IMR-90 (cell line): ENCODE measurements around the gene IQCE. TPM values are rescaled to one million over a fixed set of nuclear protein-coding genes. Genes with fewer than 3 reads are reported as not detected.

Experiments
- ATAC-seq: fragments of 200-7000 bp; cut with Tn5 transposase; 2 replicates; pipeline ENCODE4 v1.9.1; 2020; ENCODE audit warnings: low read depth, mild to moderate bottlenecking, moderate library complexity
- BruUV-seq: library from RNA; stranded (reverse); fragments of 400-500 nt; replicated peaks from 2 replicates; lab custom pipeline; 2021; lab: Mats Ljungman, UMichigan
- CTCF ChIA-PET: fragments of 300-600 bp; formaldehyde crosslinking; extraction: SDS; loops from one replicate; lab custom pipeline; 2021; ENCODE audit warnings: antibody characterized with exemption; lab: Yijun Ruan, JAX
- POLR2A ChIA-PET: fragments of 300-600 bp; sonication (Branson Sonifier 250); formaldehyde crosslinking; loops from one replicate; lab custom pipeline; 2022; ENCODE audit warnings: antibody characterized with exemption; ENCODE audit not compliant: unreplicated experiment; lab: Charles Lee
- DNase-seq: peaks from one replicate; pipeline ENCODE4 v3.0.0; 2013
- H2AFZ ChIP-seq: replicated peaks from 2 replicates; pipeline ENCODE3; 2013; ENCODE audit warnings: low read length, mild to moderate bottlenecking; ENCODE audit not compliant: poor library complexity
- H2AK5ac ChIP-seq: 2 replicates; pipeline ENCODE4 v1.6.1; 2013; ENCODE audit warnings: low read depth, low read length, inconsistent platforms
- H2AK9ac ChIP-seq: replicated peaks from 2 replicates; pipeline ENCODE3; 2013; ENCODE audit warnings: mild to moderate bottlenecking, low read depth, low read length, moderate library complexity; ENCODE audit not compliant: poor library complexity
- H2BK120ac ChIP-seq: 2 replicates; pipeline ENCODE4 v1.6.1; 2013; ENCODE audit warnings: low read depth, low read length, inconsistent platforms
- H2BK15ac ChIP-seq: 3 replicates; pipeline ENCODE4 v1.6.1; 2013; ENCODE audit warnings: low read depth, low read length, inconsistent platforms
- H2BK20ac ChIP-seq: 2 replicates; pipeline ENCODE4 v1.6.1; 2013; ENCODE audit warnings: low read depth, mild to moderate bottlenecking, inconsistent platforms, low read length, moderate library complexity
- H2BK5ac ChIP-seq: 2 replicates; pipeline ENCODE4 v1.6.1; 2013; ENCODE audit warnings: mild to moderate bottlenecking, low read depth, low read length, inconsistent platforms; ENCODE audit not compliant: poor library complexity, severe bottlenecking
- H3K14ac ChIP-seq: replicated peaks from 2 replicates; pipeline ENCODE4 v1.6.1; 2013; ENCODE audit warnings: low read depth, low read length, inconsistent platforms
- H3K18ac ChIP-seq: 2 replicates; pipeline ENCODE4 v1.6.1; 2013; ENCODE audit warnings: low read depth, low read length, control low read depth
- H3K23ac ChIP-seq: 2 replicates; pipeline ENCODE4 v1.6.1; 2013; ENCODE audit warnings: low read depth, low read length, inconsistent platforms
- H3K27ac ChIP-seq: 2 replicates; pipeline ENCODE4 v1.5.1; 2013; ENCODE audit warnings: mild to moderate bottlenecking, control low read depth, low read length; ENCODE audit not compliant: insufficient read depth
- H3K27me3 ChIP-seq: 2 replicates; pipeline ENCODE4 v1.6.1; 2013; ENCODE audit warnings: low read length; ENCODE audit not compliant: control insufficient read depth, insufficient read depth
- H3K36me3 ChIP-seq: 2 replicates; pipeline ENCODE4 v1.6.1; 2013; ENCODE audit warnings: low read length, mixed read lengths; ENCODE audit not compliant: control insufficient read depth, insufficient read depth
- H3K4ac ChIP-seq: 2 replicates; pipeline ENCODE4 v1.6.1; 2013; ENCODE audit warnings: low read depth, low read length, inconsistent platforms
- H3K4me1 ChIP-seq: 2 replicates; pipeline ENCODE4 v1.6.1; 2013; ENCODE audit warnings: low read length, mixed read lengths; ENCODE audit not compliant: control insufficient read depth, insufficient read depth
- H3K4me2 ChIP-seq: 2 replicates; pipeline ENCODE4 v1.6.1; 2013; ENCODE audit warnings: low read depth, mild to moderate bottlenecking, control low read depth, low read length, moderate library complexity
- H3K4me3 ChIP-seq: 2 replicates; pipeline ENCODE4 v1.5.1; 2013; ENCODE audit warnings: low read depth, mild to moderate bottlenecking, control low read depth, low read length, moderate library complexity; ENCODE audit not compliant: insufficient read depth
- H3K56ac ChIP-seq: 2 replicates; pipeline ENCODE4 v1.6.1; 2013; ENCODE audit warnings: low read length, inconsistent platforms; ENCODE audit not compliant: insufficient read depth; ENCODE audit errors: extremely low read depth
- H3K79me1 ChIP-seq, 2 experiments: 2 replicates each; pipeline ENCODE4 v1.6.1; 2013; ENCODE audit warnings: low read length in 2 of 2, inconsistent platforms in 1 of 2, low read depth in 1 of 2
- H3K9ac ChIP-seq: 2 replicates; pipeline ENCODE4 v1.6.1; 2013; ENCODE audit warnings: low read depth, low read length, control low read depth
- H3K9me1 ChIP-seq: 2 replicates; pipeline ENCODE4 v1.6.1; 2013; ENCODE audit warnings: low read length, inconsistent platforms; ENCODE audit not compliant: insufficient read depth
- H3K9me3 ChIP-seq: 2 replicates; pipeline ENCODE4 v1.6.1; 2013; ENCODE audit warnings: low read length; ENCODE audit not compliant: control insufficient read depth, insufficient read depth
- H4K20me1 ChIP-seq: 2 replicates; pipeline ENCODE4 v1.6.1; 2013; ENCODE audit warnings: low read length, inconsistent platforms; ENCODE audit not compliant: insufficient read depth
- H4K5ac ChIP-seq: 2 replicates; pipeline ENCODE4 v1.6.1; 2013; ENCODE audit warnings: mild to moderate bottlenecking, low read depth, low read length, control low read depth
- H4K8ac ChIP-seq, 2 experiments: 2 replicates each; pipeline ENCODE4 v1.6.1; 2013; ENCODE audit warnings: low read depth in 2 of 2, low read length in 2 of 2, control low read depth in 1 of 2, inconsistent platforms in 1 of 2
- H4K91ac ChIP-seq: 2 replicates; pipeline ENCODE4 v1.6.1; 2013; ENCODE audit warnings: low read depth, low read length, inconsistent platforms; ENCODE audit not compliant: insufficient read depth
- MAZ ChIP-seq: IDR thresholded peaks from 2 replicates; pipeline ENCODE4 v1.6.1; 2012; ENCODE audit warnings: low read depth, mild to moderate bottlenecking, low read length, improper control_type of control experiment, moderate library complexity, borderline replicate concordance
- MXI1 ChIP-seq: IDR thresholded peaks from 2 replicates; pipeline ENCODE4 v1.6.1; 2012; ENCODE audit warnings: low read depth, mild to moderate bottlenecking, low read length, moderate library complexity, borderline replicate concordance
- POLR2A ChIP-seq: IDR thresholded peaks from 2 replicates; pipeline ENCODE4 v1.6.1; 2012; ENCODE audit warnings: mild to moderate bottlenecking, low read depth, low read length
- RCOR1 ChIP-seq: IDR thresholded peaks from 2 replicates; pipeline ENCODE4 v1.6.1; 2012; ENCODE audit warnings: mild to moderate bottlenecking, low read length, improper control_type of control experiment; ENCODE audit not compliant: insufficient replicate concordance
- RFX5 ChIP-seq: IDR thresholded peaks from 2 replicates; pipeline ENCODE4 v1.8.0; 2012; ENCODE audit warnings: low read depth, mild to moderate bottlenecking, low read length, moderate library complexity
- WGBS, 2 experiments: methylation state at CpG; one replicate each; pipeline versions ENCODE4 v1.1.5 to v1.1.7; 2013; ENCODE audit warnings: missing lambda C conversion rate in 2 of 2; ENCODE audit not compliant: insufficient read length in 1 of 2; ENCODE audit errors: extremely low coverage in 2 of 2; 5-methylcytosine and 5-hydroxymethylcytosine counted together
- dilution Hi-C: fragments of 300-500 bp; cut with HindIII; formaldehyde crosslinking; loops from one replicate; pipeline ENCODE4 v1.14.3; 2018; ENCODE audit warnings: low sequenced_read_pairs; ENCODE audit not compliant: unreplicated experiment
- in situ Hi-C: fragments of 300-500 bp; cut with MboI; formaldehyde crosslinking; loops from 3 replicates; pipeline ENCODE4 v1.14.3; 2019; ENCODE audit warnings: low sequenced_read_pairs, inconsistent platforms, mixed read lengths
- intact Hi-C: fragments of 100-400 bp; cut with micrococcal nuclease; formaldehyde crosslinking; loops from 2 replicates; pipeline ENCODE4 v1.10.0; 2022
- polyA plus RNA-seq, 3 experiments: library from polyadenylated mRNA; depleted of rRNA; stranded (reverse); fragments of >200 nt; gene quantifications; 2 replicates each; pipeline ENCODE4 v1.2.3, GENCODE V29; 2012; ENCODE audit warnings: low replicate concordance in 1 of 3
- total RNA-seq: library from RNA; depleted of rRNA; stranded (reverse); fragments of >200 nt; gene quantifications from 2 replicates; pipeline ENCODE4 v1.2.3, GENCODE V29; 2012
- TF ChIP-seq, protein P1 (sequence below): conservative IDR thresholded peaks from 2 replicates; pipeline ENCODE4 v1.5.1; 2012; ENCODE audit warnings: mild to moderate bottlenecking, low read depth, low read length, improper control_type of control experiment

Gene IQCE
- total and polyA plus RNA-seq, 2 of the 4 experiments (the other 2 are of a cell fraction): 5.0 to 6.3 TPM

DNA sequence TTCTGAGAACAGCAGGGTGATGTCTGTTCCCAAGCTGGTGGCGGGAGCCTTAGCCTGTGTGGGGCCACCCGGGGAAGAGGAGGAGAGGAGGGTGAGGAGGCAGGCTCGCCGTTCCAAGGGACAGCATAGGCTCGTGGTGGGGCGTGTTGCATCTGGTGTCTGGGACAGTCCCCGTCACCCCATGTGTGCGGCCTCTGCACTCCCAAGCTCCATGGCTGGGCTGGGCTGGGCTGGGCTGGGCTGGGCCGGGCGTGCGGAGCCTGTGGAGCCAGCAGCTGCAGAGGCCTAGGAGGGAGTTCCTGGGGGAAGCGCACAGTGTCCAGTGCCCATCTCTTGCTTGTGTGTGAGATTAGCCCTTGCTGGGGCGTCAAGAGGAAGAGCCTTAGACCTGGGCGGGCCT, 52.1 kb downstream of the IQCE start:
- Histone ChIP-seq H3K9me3 (no peaks in the 10 kb centered on the region), H3K4me2 (no peak overlapping the region), H3K14ac (no peak overlapping the region), H3K4ac (no peak overlapping the region), H2AK5ac (no peak overlapping the region), H4K91ac (no peak overlapping the region), H2AK9ac (no peak overlapping the region), H2BK15ac (no peak overlapping the region), H2BK120ac (no peak overlapping the region), H3K18ac (no peak overlapping the region), H3K23ac (no peak overlapping the region), H3K27ac (no peak overlapping the region), H3K4me1 (peaks cover 7% of the 10 kb centered on the region; the same call in 1 of the 2 replicates), H2BK20ac (no peak overlapping the region), H3K4me3 (no peak overlapping the region), H3K79me1 (no peaks in the 10 kb centered on the region), H2BK5ac (no peak overlapping the region), H3K9me1 (no peaks in the 10 kb centered on the region), H3K27me3 (peaks cover 2% of the 10 kb centered on the region), H4K8ac (no peak overlapping the region), H2AFZ (no peak overlapping the region), H3K56ac (no peak overlapping the region), H4K20me1 (no peaks in the 10 kb centered on the region; the same call in 1 of the 2 replicates), H3K9ac (no peak overlapping the region), H3K36me3 (peaks cover 5% of the 10 kb centered on the region; the same call in 1 of the 2 replicates), H4K5ac (no peak overlapping the region)
- TF ChIP-seq MXI1: no peak
- no peak for TF ChIP-seq POLR2A
- TF ChIP-seq, protein P1, sequence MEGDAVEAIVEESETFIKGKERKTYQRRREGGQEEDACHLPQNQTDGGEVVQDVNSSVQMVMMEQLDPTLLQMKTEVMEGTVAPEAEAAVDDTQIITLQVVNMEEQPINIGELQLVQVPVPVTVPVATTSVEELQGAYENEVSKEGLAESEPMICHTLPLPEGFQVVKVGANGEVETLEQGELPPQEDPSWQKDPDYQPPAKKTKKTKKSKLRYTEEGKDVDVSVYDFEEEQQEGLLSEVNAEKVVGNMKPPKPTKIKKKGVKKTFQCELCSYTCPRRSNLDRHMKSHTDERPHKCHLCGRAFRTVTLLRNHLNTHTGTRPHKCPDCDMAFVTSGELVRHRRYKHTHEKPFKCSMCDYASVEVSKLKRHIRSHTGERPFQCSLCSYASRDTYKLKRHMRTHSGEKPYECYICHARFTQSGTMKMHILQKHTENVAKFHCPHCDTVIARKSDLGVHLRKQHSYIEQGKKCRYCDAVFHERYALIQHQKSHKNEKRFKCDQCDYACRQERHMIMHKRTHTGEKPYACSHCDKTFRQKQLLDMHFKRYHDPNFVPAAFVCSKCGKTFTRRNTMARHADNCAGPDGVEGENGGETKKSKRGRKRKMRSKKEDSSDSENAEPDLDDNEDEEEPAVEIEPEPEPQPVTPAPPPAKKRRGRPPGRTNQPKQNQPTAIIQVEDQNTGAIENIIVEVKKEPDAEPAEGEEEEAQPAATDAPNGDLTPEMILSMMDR: no peak
- no peak for TF ChIP-seq MAZ
- no peak for TF ChIP-seq RFX5
- no peak for TF ChIP-seq RCOR1
- 81% methylated on average over 8 of the region's 14 CpGs; no CpG with 5 or more reads in 1 of the 2 experiments for WGBS, 2 experiments
- intact Hi-C loops (no loop called here), in situ Hi-C loops (no loop called here), dilution Hi-C loops (no loop called here)
- BruUV-seq: no TSS peak
- CTCF ChIA-PET: no interaction called here
- DNase-seq: no peak
- ATAC-seq: no peak
- POLR2A ChIA-PET: no interaction called here
